Ramos (cell line): ENCODE data around the gene CCDC121.
"Not testable (repeated sequence)": the region's sequence is repeated elsewhere in the genome, so short reads cannot be mapped to it uniquely, and the experiment has no call there.

Source experiments
- in situ Hi-C: fragments of 300-500 bp; cut with MboI; formaldehyde crosslinking; loops from one replicate; pipeline ENCODE4 v1.14.3; 2022; ENCODE audit warnings: low sequenced_read_pairs; ENCODE audit not compliant: unreplicated experiment

Gene CCDC121

GRCh38 chr2:27638037-27638637 lies 9.3 kb upstream of the CCDC121 start:
- in situ Hi-C loops = no loop called here

- in situ Hi-C loops = no loop called here
Observed at GRCh38 chr2:27636766-27637165, 8.0 kb upstream of the CCDC121 start.

GRCh38 chr2:27634291-27634690 lies 5.5 kb upstream of the CCDC121 start:
- in situ Hi-C loops = no loop called here

GRCh38 chr2:27630257-27630656 lies 1.4 kb upstream of the CCDC121 start:
- in situ Hi-C loops = not testable (repeated sequence)

- in situ Hi-C loops = no loop called here
Observed at GRCh38 chr2:27627963-27628766, 647 bp downstream of the CCDC121 start.

- in situ Hi-C loops = not testable (repeated sequence)
Observed at GRCh38 chr2:27626921-27627320, 1.9 kb downstream of the CCDC121 start.

GRCh38 chr2:27626323-27626722 lies 2.5 kb downstream of the CCDC121 start:
- in situ Hi-C loops = not testable (repeated sequence)

GRCh38 chr2:27624943-27625342 lies 3.9 kb downstream of the CCDC121 start:
- in situ Hi-C loops = no loop called here

GRCh38 chr2:27622921-27623384 lies 5.9 kb downstream of the CCDC121 start:
- in situ Hi-C loops = no loop called here

GRCh38 chr2:27621524-27621923 lies 7.3 kb downstream of the CCDC121 start:
- in situ Hi-C loops = no loop called here

GRCh38 chr2:27615316-27615715 lies 13.5 kb downstream of the CCDC121 start:
- in situ Hi-C loops = no loop called here

GRCh38 chr2:27613985-27614384 lies 14.8 kb downstream of the CCDC121 start:
- in situ Hi-C loops = no loop called here

GRCh38 chr2:27606611-27607010 lies 22.2 kb downstream of the CCDC121 start:
- in situ Hi-C loops = no loop called here

- in situ Hi-C loops = no loop called here
Observed at GRCh38 chr2:27596627-27597026, 32.2 kb downstream of the CCDC121 start.

- in situ Hi-C loops = not testable (repeated sequence)
Observed at GRCh38 chr2:27595412-27595811, 33.4 kb downstream of the CCDC121 start.

GRCh38 chr2:27594020-27594703 lies 34.6 kb downstream of the CCDC121 start:
- in situ Hi-C loops = not testable (repeated sequence)

GRCh38 chr2:27593240-27593639 lies 35.6 kb downstream of the CCDC121 start:
- in situ Hi-C loops = no loop called here

GRCh38 chr2:27591745-27592144 lies 37.1 kb downstream of the CCDC121 start:
- in situ Hi-C loops = no loop called here

GRCh38 chr2:27588308-27588707 lies 40.5 kb downstream of the CCDC121 start:
- in situ Hi-C loops = no loop called here

GRCh38 chr2:27587025-27587424 lies 41.8 kb downstream of the CCDC121 start:
- in situ Hi-C loops = no loop called here

GRCh38 chr2:27584597-27584996 lies 44.2 kb downstream of the CCDC121 start:
- in situ Hi-C loops = no loop called here
